ENCODE measurements around the gene GLB1L. TPM values are rescaled to one million over a fixed set of nuclear protein-coding genes. Genes with fewer than 3 reads are reported as not detected.

The GLB1L gene
- total and polyA plus RNA-seq, 2 of the 8 experiments (the other 6 are each of a cell fraction or from before 2014, with no cell fraction given): 3.7 to 4.0 TPM

DNA sequence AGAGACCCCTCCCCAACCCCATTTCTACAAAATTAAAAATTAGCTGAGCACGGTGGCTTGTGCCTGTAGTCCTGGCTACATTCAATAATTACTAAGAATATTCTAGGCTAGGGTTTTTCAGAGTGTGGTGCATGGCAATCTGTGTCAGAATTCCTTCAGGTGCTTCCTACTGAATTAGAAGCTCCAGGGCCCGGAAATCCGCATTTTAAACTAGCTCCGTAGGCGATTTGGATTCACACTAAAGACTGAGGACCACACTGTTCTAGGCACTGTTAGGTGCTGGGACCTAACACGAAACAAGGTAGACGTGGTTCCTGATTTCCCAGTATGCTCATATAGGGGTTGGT, 39.3 kb downstream of the GLB1L start:
- TF ChIP-seq, protein P1, sequence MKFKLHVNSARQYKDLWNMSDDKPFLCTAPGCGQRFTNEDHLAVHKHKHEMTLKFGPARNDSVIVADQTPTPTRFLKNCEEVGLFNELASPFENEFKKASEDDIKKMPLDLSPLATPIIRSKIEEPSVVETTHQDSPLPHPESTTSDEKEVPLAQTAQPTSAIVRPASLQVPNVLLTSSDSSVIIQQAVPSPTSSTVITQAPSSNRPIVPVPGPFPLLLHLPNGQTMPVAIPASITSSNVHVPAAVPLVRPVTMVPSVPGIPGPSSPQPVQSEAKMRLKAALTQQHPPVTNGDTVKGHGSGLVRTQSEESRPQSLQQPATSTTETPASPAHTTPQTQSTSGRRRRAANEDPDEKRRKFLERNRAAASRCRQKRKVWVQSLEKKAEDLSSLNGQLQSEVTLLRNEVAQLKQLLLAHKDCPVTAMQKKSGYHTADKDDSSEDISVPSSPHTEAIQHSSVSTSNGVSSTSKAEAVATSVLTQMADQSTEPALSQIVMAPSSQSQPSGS (IDR thresholded peaks at IDR 0.05; ENCODE audit: low read length): no peak
- TF ChIP-seq TAF7 (optimal IDR thresholded peaks at IDR 0.05; ENCODE audit: borderline replicate concordance, low read depth, low read length): no peak
- POLR2A ChIA-PET (ENCODE audit: partially characterized antibody): interaction anchor here (0.8 to 6.1 kb wide), 15 partner anchors 9 to 547 kb away, joined by 3 to 101 read pairs (median 4); partner anchors contain the start of genes ABCB6, ANKZF1, ATG9A and BCS1L
- H2AK5ac ChIP-seq (ENCODE audit: low read depth, low read length): peak overlapping the region; percentile 71; the same call in 1 of the 2 replicates
- H2AFZ ChIP-seq (ENCODE audit: low read length): peak overlapping the region; percentile 62
- DNase-seq (ENCODE audit: low read depth in 1 of 2, low spot score in 2 of 2) (no peak), FAIRE-seq (no peak)
- H3K23ac ChIP-seq (ENCODE audit: insufficient read length): no peak overlapping the region
- 33% methylated on average over 7 of the region's 7 CpGs; no CpG with 5 or more reads in 1 of the 2 experiments for WGBS, 2 experiments (ENCODE audit: extremely low coverage in 1 of 2, insufficient coverage in 1 of 2, insufficient read length in 1 of 2, insufficient replicate concordance in 2 of 2, low coverage in 1 of 2, low lambda C conversion rate in 2 of 2, missing lambda C conversion rate in 1 of 2)
- no peaks in the 10 kb centered on the region for H3K27me3 ChIP-seq (replicated peaks in 1 of 4; ENCODE audit: control insufficient read depth in 3 of 4, extremely low read depth in 1 of 4, insufficient read depth in 3 of 4, low read length in 3 of 4)
- H3K4ac ChIP-seq (replicated peaks; ENCODE audit: insufficient read length, low read depth, low read length): peak overlapping the region; percentile 0
- H3K9me3 ChIP-seq (ENCODE audit: insufficient read depth in 2 of 2, low read depth in 1 of 2, low read length in 1 of 2): no peaks in the 10 kb centered on the region; a peak in 1 of 4 replicates
- H3K79me1 ChIP-seq (ENCODE audit: low read depth, low read length): no peaks in the 10 kb centered on the region
- H4K91ac ChIP-seq (replicated peaks; ENCODE audit: insufficient read length, low read length): no peak overlapping the region
- peak overlapping the region; percentile 94 to 100 for H3K4me2 ChIP-seq (ENCODE audit: insufficient read depth in 1 of 2, low read depth in 2 of 2, low read length in 2 of 2)
- no peak overlapping the region for H3K56ac ChIP-seq (replicated peaks; ENCODE audit: insufficient read length, low read depth, low read length)
- no peak overlapping the region for H3K27ac ChIP-seq (ENCODE audit: low read depth, low read length)
- peak overlapping the region in 1 of 4 experiments; percentile 84; a peak in 1 of 7 replicates for H3K9ac ChIP-seq (replicated peaks in 1 of 4; ENCODE audit: extremely low read depth in 1 of 4, low read depth in 3 of 4, low read length in 3 of 4)
- H4K20me1 ChIP-seq (replicated peaks in 1 of 2; ENCODE audit: control insufficient read depth in 1 of 2, insufficient read depth in 2 of 2, low read length in 2 of 2): peaks cover 0 to 2% of the 10 kb centered on the region in 2 experiments
- peaks cover 0 to 6% (median 3%) of the 10 kb centered on the region in 4 experiments; a peak in 5 of 7 replicates for H3K4me1 ChIP-seq (replicated peaks in 1 of 4; ENCODE audit: control insufficient read depth in 3 of 4, insufficient read depth in 4 of 4, low read length in 3 of 4)
- H2BK15ac ChIP-seq (ENCODE audit: low read length): 0 out of 2 replicates have a peak overlapping the region, but pooled peaks have one; percentile 53
- no peak overlapping the region for H4K8ac ChIP-seq (ENCODE audit: extremely low read depth, insufficient read depth, low read length)
- no peak overlapping the region for H4K5ac ChIP-seq (ENCODE audit: insufficient read length, low read depth, low read length)
- no peak overlapping the region for H3K14ac ChIP-seq (ENCODE audit: insufficient read length)
- 0 out of 2 replicates have a peak overlapping the region, but pooled peaks have one; percentile 26 for H2BK5ac ChIP-seq (ENCODE audit: low read depth, low read length)
- H2BK12ac ChIP-seq (ENCODE audit: low read depth, low read length): 0 out of 2 replicates have a peak overlapping the region, but pooled peaks have one; percentile 39
- CTCF ChIA-PET (ENCODE audit: partially characterized antibody): interaction anchor here (0.6 to 2.4 kb wide), 18 partner anchors 25 to 308 kb away, joined by 3 to 8 read pairs (median 3); partner anchors contain the start of genes CNPPD1 and TUBA4B
- H3K23me2 ChIP-seq (ENCODE audit: low read depth, low read length): peaks cover 10% of the 10 kb centered on the region
- H3K36me3 ChIP-seq (ENCODE audit: control insufficient read depth in 2 of 4, insufficient read depth in 4 of 4, low read length in 3 of 4): peaks cover 0 to 18% (median 5%) of the 10 kb centered on the region in 4 experiments; a peak in 5 of 8 replicates
- H2BK20ac ChIP-seq (ENCODE audit: low read length): no peak overlapping the region
- H3K79me2 ChIP-seq (ENCODE audit: control insufficient read depth in 1 of 2, insufficient read depth in 2 of 2, low read length in 2 of 2): no peaks in the 10 kb centered on the region
- H3K18ac ChIP-seq (ENCODE audit: extremely low read depth, low read length): no peak overlapping the region
- no peak overlapping the region for H2BK120ac ChIP-seq (replicated peaks; ENCODE audit: low read depth, low read length)
- H3K4me3 ChIP-seq (ENCODE audit: extremely low read depth in 1 of 4, insufficient read depth in 2 of 4, low read depth in 3 of 4, low read length in 4 of 4): peak overlapping the region; percentile 70 to 80 (median 73)
